ENCODE results near the gene DERL2. TPM values are rescaled to one million over a fixed set of nuclear protein-coding genes. Genes with fewer than 3 reads are reported as not detected.
A peak's percentile ranks its signal among the peaks of the same experiment; 100 is the strongest.

The DERL2 gene
- total and polyA plus RNA-seq, 2 donors (not counting 1 experiment from before 2014, with no cell fraction given): 34.8 to 74.2 TPM

GRCh38 chr17:5500589-5501391 is 14.8 kb upstream of the DERL2 start:
- H3K9me3 ChIP-seq (ENCODE audit: control extremely low read depth in 1 of 3, control insufficient read depth in 2 of 3, insufficient read depth in 1 of 3, low read length in 2 of 3): no peaks in the 10 kb centered on the region
- Mint-ChIP-seq H3K9me3 (ENCODE audit: insufficient read depth) (no peaks in the 10 kb centered on the region), H3K4me3 (peak overlapping the region; percentile 98), H3K27me3 (peaks cover under 1% of the 10 kb centered on the region), H3K4me1 (peaks cover 25% of the 10 kb centered on the region), H3K27ac (peak overlapping the region; percentile 75)
- peaks cover 0 to 9% of the 10 kb centered on the region in 2 experiments for H3K36me3 ChIP-seq (replicated peaks in 1 of 2; ENCODE audit: control extremely low read depth in 1 of 2, control insufficient read depth in 1 of 2, extremely low read depth in 1 of 2, insufficient read depth in 2 of 2, low read length in 1 of 2)
- peaks cover 0 to 6% (median 3%) of the 10 kb centered on the region in 4 experiments for H3K27me3 ChIP-seq (replicated peaks in 1 of 4; ENCODE audit: control extremely low read depth in 1 of 4, control insufficient read depth in 3 of 4, insufficient read depth in 4 of 4, low read length in 3 of 4)
- peak overlapping the region; percentile 65 for H2AFZ ChIP-seq (ENCODE audit: insufficient read depth, low read depth, low read length, poor library complexity, severe bottlenecking)
- intact Hi-C loops (cut with micrococcal nuclease): loop anchor here (1.0 kb wide), 1 partner anchor 14 kb away; the partner anchor contains the start of genes DERL2 and MIS12
- ChIA-PET CTCF (interaction anchor here (1.2 to 1.3 kb wide), 2 partner anchors 10 to 15 kb away, joined by 3 read pairs; partner anchors contain the start of genes DERL2 and MIS12), POLR2A (interaction anchor here (1.1 to 2.7 kb wide), 2 partner anchors 14 to 81 kb away, joined by 3 to 12 read pairs; partner anchors contain the start of genes DERL2, MIS12, NUP88 and RPAIN)
- no peak overlapping the region for H3K27ac ChIP-seq (ENCODE audit: low read length in 2 of 2)
- TF ChIP-seq CTCF (IDR thresholded peaks at IDR 0.05) (no peak), EZH2 (IDR thresholded peaks at IDR 0.05; ENCODE audit: borderline replicate concordance, insufficient read depth, low read depth, low read length, poor library complexity, severe bottlenecking) (no peak)
- no peaks in the 10 kb centered on the region for H3K79me2 ChIP-seq (ENCODE audit: control insufficient read depth, insufficient read depth, low read length)
- H3K4me3 ChIP-seq (ENCODE audit: control extremely low read depth in 1 of 5, extremely low read depth in 1 of 5, insufficient read depth in 1 of 5, low read depth in 2 of 5, low read length in 4 of 5): peak overlapping the region in 4 of 5 experiments; percentile 43 to 71 (median 61)
- DNase-seq: peak; percentile 85
- peak overlapping the region; percentile 97 for H3K4me2 ChIP-seq (replicated peaks; ENCODE audit: low read depth, low read length, poor library complexity, severe bottlenecking)
- 1% methylated on average over 66 of the region's 67 CpGs for WGBS (ENCODE audit: insufficient coverage)
- peaks cover 10 to 22% of the 10 kb centered on the region in 2 donors for H3K4me1 ChIP-seq (ENCODE audit: control insufficient read depth in 2 of 2, insufficient read depth in 2 of 2, low read length in 2 of 2)
- H4K20me1 ChIP-seq (ENCODE audit: control insufficient read depth, insufficient read depth, low read length, poor library complexity, severe bottlenecking): no peaks in the 10 kb centered on the region
- ATAC-seq (ENCODE audit: low read depth): peak; percentile 92
- peak overlapping the region; percentile 62 for H3K9ac ChIP-seq (ENCODE audit: low read length)

Data from B cell (primary cell).